Lung (tissue), 12 donors: ENCODE measurements around the gene IGIP. TPM values are rescaled to one million over a fixed set of nuclear protein-coding genes. Genes with fewer than 3 reads are reported as not detected.

Experiments used
- ATAC-seq: fragments of 200-7000 bp; cut with Tn5 transposase; one replicate; pipeline ENCODE4 v1.9.1; 2020; ENCODE audit warnings: moderate number of reproducible peaks; ENCODE audit not compliant: insufficient read depth, low FRiP score
- DNase-seq, 3 donors: peaks; one replicate each; pipeline ENCODE4 v3.0.0-alpha.2; 2013 to 2017
- H3K27ac ChIP-seq, 2 donors: one replicate each; pipeline ENCODE4 v1.5.1; 2013; ENCODE audit warnings: mild to moderate bottlenecking in 2 of 2, moderate library complexity in 2 of 2, control low read depth in 1 of 2, inconsistent platforms in 1 of 2, low read depth in 1 of 2, low read length in 1 of 2
- H3K27me3 ChIP-seq, 3 donors: one replicate each; pipeline ENCODE4 v1.5.1; 2013; ENCODE audit warnings: low read length in 2 of 3; ENCODE audit not compliant: control insufficient read depth in 3 of 3, insufficient read depth in 3 of 3
- H3K36me3 ChIP-seq, 4 donors: one replicate each; pipeline ENCODE4 v1.5.1; 2013; ENCODE audit warnings: low read length in 4 of 4, mild to moderate bottlenecking in 1 of 4, moderate library complexity in 1 of 4; ENCODE audit not compliant: control insufficient read depth in 4 of 4, insufficient read depth in 4 of 4
- H3K4me1 ChIP-seq, 5 donors: one replicate each; pipeline ENCODE4 v1.5.1; 2013; ENCODE audit warnings: low read length in 5 of 5, mild to moderate bottlenecking in 2 of 5, moderate library complexity in 1 of 5; ENCODE audit not compliant: control insufficient read depth in 5 of 5, insufficient read depth in 5 of 5
- H3K4me3 ChIP-seq: one replicate; pipeline ENCODE4 v1.5.1; 2013; ENCODE audit warnings: mild to moderate bottlenecking, control low read depth, moderate library complexity
- H3K9ac ChIP-seq, 2 donors: one replicate each; pipeline ENCODE4 v1.5.1; 2013; ENCODE audit warnings: low read length in 2 of 2, control low read depth in 1 of 2; ENCODE audit not compliant: insufficient read depth in 1 of 2
- H3K9me3 ChIP-seq, 4 donors: one replicate each; pipeline ENCODE4 v1.5.1; 2013; ENCODE audit warnings: low read length in 3 of 4, mild to moderate bottlenecking in 1 of 4, moderate library complexity in 1 of 4; ENCODE audit not compliant: control insufficient read depth in 4 of 4, insufficient read depth in 3 of 4
- CTCF ChIP-seq: IDR thresholded peaks from 2 replicates; pipeline ENCODE4 v1.5.1; 2012; ENCODE audit warnings: mild to moderate bottlenecking; ENCODE audit errors: control extremely low read depth, extremely low read depth
- WGBS, 2 donors: extraction: QIAGEN DNeasy Blood & Tissue Kit; methylation state at CpG; one replicate each; pipeline ENCODE4 v1.1.7; 2013; 5-methylcytosine and 5-hydroxymethylcytosine counted together
- polyA plus RNA-seq, 2 donors: library from polyadenylated mRNA; stranded (reverse); fragments of 200-250 nt; gene quantifications; one replicate each; pipeline ENCODE4 v1.2.1, GENCODE V29; 2013
- total RNA-seq, 2 donors: library from RNA; depleted of rRNA in 1 of 2; stranded (reverse); fragments of >200 nt in 1 of 2; gene quantifications; one replicate each; pipeline ENCODE4 v1.2.1, GENCODE V29; 2014 to 2021
- donor health status: control.
- donor health status: control.
- donor health status: Bipolar disorder and iron deficiency.
- donor health status: healthy.
- donor health status: DM: yes; HTN: yes; CAD: no.

IGIP gene
- total and polyA plus RNA-seq, 4 donors: 2.8 to 11.1 (median 7.5) TPM

- H3K4me3 ChIP-seq: no peak overlapping the region
- no peak for TF ChIP-seq CTCF
- DNase-seq (no peak), ATAC-seq (no peak)
- WGBS, 2 donors: 76 to 82% methylated on average over 3 of the region's 3 CpGs
- H3K27ac ChIP-seq: no peak overlapping the region
- no peaks in the 10 kb centered on the region for H3K9me3 ChIP-seq
- no peak overlapping the region for H3K9ac ChIP-seq
- H3K36me3 ChIP-seq: no peaks in the 10 kb centered on the region
- peaks cover 0 to 33% (median 29%) of the 10 kb centered on the region in 3 donors for H3K27me3 ChIP-seq
- H3K4me1 ChIP-seq: peaks cover 0 to 20% (median 5%) of the 10 kb centered on the region in 5 donors
These were observed 19.5 kb downstream of the IGIP start for GRCh38 chr5:140145256-140145655.

GRCh38 chr5:140145818-140146522 is 20.2 kb downstream of the IGIP start:
- DNase-seq: peak; percentile 74 to 84 (median 83)
- H3K4me1 ChIP-seq: peaks cover 0 to 16% (median 5%) of the 10 kb centered on the region in 5 donors
- 3 to 11% methylated on average over 55 to 64 of the region's 64 CpGs for WGBS, 2 donors
- peak; percentile 91 for ATAC-seq
- peak overlapping the region; percentile 12 for H3K4me3 ChIP-seq
- H3K9me3 ChIP-seq: no peaks in the 10 kb centered on the region
- peak overlapping the region in 1 of 2 donors; percentile 38 for H3K27ac ChIP-seq
- TF ChIP-seq CTCF: peak; percentile 52
- H3K9ac ChIP-seq: no peak overlapping the region
- H3K36me3 ChIP-seq: no peaks in the 10 kb centered on the region
- peaks cover 0 to 33% (median 29%) of the 10 kb centered on the region in 3 donors for H3K27me3 ChIP-seq

GRCh38 chr5:140146523-140146842 is 20.7 kb downstream of the IGIP start:
- no peak for DNase-seq
- Histone ChIP-seq H3K36me3 (no peaks in the 10 kb centered on the region), H3K9me3 (no peaks in the 10 kb centered on the region), H3K27me3 (peaks cover 0 to 33% (median 29%) of the 10 kb centered on the region in 3 donors), H3K4me3 (no peak overlapping the region), H3K9ac (no peak overlapping the region), H3K27ac (no peak overlapping the region), H3K4me1 (peaks cover 0 to 17% (median 5%) of the 10 kb centered on the region in 5 donors)
- 37 to 57% methylated on average over 14 of the region's 14 CpGs for WGBS, 2 donors
- no peak for ATAC-seq
- TF ChIP-seq CTCF: no peak

GRCh38 chr5:140147460-140147859 is 21.7 kb downstream of the IGIP start:
- Histone ChIP-seq H3K27me3 (peaks cover 0 to 33% (median 29%) of the 10 kb centered on the region in 3 donors), H3K4me3 (no peak overlapping the region), H3K27ac (no peak overlapping the region), H3K36me3 (no peaks in the 10 kb centered on the region), H3K4me1 (peaks cover 0 to 22% (median 5%) of the 10 kb centered on the region in 5 donors), H3K9ac (no peak overlapping the region), H3K9me3 (no peaks in the 10 kb centered on the region)
- ATAC-seq (no peak), DNase-seq (no peak)
- 90 to 100% methylated on average over 1 of the region's 1 CpG for WGBS, 2 donors
- TF ChIP-seq CTCF: no peak
